ENCODE measurements around the gene NFIX.
"Not testable (repeated sequence)": the region's sequence is repeated elsewhere in the genome, so short reads cannot be mapped to it uniquely, and the experiment has no call there.

Gene NFIX

DNA sequence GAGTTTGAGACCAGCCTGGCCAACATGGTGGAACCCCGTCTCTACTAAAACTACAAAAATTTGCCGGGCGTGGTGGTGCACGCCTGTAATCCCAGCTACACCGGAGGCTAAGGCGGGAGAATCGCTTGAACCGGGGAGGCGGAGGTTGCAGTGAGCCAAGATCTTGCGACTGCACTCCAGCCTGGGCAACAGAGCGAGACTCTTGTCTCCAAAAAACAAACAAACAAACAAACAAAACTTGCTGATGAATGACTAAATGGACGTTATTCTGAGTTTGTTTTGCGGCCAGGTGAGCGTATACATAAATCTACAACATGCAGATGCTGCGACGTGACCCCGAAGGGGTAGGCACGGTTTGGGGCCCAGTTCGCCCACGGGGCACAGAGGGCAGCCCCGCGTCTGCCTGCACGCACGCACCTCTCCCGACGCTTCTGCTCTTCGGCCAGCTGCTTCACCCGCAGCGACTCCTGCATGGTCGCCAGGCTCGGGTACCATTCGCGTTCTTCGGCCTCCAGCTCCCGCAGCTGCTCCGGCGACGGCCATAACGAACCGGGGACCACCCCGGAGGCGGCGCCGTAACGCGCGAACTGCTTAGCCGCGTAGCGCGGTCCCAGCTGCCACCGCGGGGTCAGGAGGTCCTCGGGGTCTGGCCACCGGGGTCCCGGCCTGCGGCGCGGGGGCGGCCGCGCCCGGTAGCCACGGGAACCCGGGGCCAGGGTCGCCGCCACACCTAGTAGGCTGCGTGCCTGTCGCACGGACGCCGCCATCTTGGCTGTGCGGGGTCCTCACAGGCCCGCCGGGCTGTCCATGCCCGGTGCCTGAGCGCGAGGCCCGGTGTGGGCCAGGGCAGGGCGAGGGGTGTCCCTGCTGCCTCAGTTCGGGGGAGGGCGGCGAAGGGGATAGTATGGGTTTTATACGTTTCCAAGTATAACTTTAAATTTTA is 38.6 kb upstream of the NFIX start, which contains the start of gene GADD45GIP1:
GADD45GIP1 (minus strand) TSS at position 778 of the 943 bp plus-strand sequence; CDS start at position 767, 11 bp downstream.
- no peaks in the 10 kb centered on the region for H3K9me3 ChIP-seq
- H3K4me3 ChIP-seq (ENCODE audit: low read depth in 1 of 2, low read length in 1 of 2) = peak within 1 kb of the TSS; percentile 74 to 77
- H3K4me1 ChIP-seq (ENCODE audit: control insufficient read depth in 1 of 2, insufficient read depth in 1 of 2, low read depth in 1 of 2, low read length in 1 of 2) = peaks cover 15 to 25% of the 10 kb centered on the region in 2 experiments
- TF ChIP-seq, protein P1, sequence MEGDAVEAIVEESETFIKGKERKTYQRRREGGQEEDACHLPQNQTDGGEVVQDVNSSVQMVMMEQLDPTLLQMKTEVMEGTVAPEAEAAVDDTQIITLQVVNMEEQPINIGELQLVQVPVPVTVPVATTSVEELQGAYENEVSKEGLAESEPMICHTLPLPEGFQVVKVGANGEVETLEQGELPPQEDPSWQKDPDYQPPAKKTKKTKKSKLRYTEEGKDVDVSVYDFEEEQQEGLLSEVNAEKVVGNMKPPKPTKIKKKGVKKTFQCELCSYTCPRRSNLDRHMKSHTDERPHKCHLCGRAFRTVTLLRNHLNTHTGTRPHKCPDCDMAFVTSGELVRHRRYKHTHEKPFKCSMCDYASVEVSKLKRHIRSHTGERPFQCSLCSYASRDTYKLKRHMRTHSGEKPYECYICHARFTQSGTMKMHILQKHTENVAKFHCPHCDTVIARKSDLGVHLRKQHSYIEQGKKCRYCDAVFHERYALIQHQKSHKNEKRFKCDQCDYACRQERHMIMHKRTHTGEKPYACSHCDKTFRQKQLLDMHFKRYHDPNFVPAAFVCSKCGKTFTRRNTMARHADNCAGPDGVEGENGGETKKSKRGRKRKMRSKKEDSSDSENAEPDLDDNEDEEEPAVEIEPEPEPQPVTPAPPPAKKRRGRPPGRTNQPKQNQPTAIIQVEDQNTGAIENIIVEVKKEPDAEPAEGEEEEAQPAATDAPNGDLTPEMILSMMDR (IDR thresholded peaks at IDR 0.05) = no peak
- no peaks in the 10 kb centered on the region for H3K36me3 ChIP-seq
- no peaks in the 10 kb centered on the region for H3K27me3 ChIP-seq
- peak within 1 kb of the TSS; percentile 71 for H3K27ac ChIP-seq

DNA sequence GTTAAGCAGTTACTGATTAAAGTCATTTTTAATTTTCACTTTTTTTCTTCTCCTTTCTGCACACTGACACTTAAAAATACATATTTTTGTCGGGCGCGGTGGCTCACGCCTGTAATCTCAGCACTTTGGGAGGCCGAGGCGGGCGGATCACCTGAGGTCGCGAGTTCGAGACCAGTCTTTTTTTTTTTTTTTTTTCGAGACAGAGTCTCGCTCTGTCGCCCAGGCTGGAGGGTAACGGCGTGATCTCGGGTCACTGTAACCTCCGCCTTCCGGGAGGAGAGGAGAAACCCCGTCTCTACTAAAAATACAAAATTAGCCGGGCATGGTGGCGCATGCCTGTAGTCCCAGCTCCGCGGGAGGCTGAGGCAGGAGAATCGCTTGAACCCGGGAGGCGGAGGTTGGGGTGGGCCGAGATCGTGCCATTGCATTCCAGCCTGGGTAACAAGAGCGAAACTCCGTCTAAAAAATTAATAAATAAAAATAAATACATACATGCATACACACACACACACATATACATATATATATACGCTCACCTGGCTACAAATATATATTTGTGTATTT is 37.8 kb upstream of the NFIX start:
- H3K27me3 ChIP-seq, H3K36me3 ChIP-seq, H3K9me3 ChIP-seq: not testable (repeated sequence)
- H3K4me1 ChIP-seq (ENCODE audit: control insufficient read depth in 1 of 2, insufficient read depth in 1 of 2, low read depth in 1 of 2, low read length in 1 of 2) = peaks cover 15 to 25% of the 10 kb centered on the region in 2 experiments
- peak overlapping the region; percentile 71 for H3K27ac ChIP-seq
- H3K4me3 ChIP-seq (ENCODE audit: low read depth in 1 of 2, low read length in 1 of 2) = peak overlapping the region; percentile 74 to 77

DNA sequence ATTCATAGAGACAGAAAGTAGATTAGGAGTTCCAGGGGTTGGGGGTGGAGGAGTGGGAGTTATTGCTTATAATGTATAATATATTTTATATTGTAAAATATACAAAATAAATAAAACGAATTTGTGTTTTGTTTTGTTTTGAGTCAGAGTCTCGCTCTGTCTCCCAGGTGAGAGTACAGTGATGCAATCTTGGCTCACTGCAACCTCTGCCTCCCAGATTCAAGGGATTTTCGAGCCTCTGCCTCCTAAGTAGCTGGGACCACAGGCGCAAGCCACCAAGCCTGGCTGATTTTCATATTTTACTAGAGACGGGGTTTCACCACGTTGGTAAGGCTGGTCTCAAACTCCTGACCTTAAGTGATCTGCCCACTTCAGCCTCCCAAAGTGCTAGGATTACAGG is 35.8 kb upstream of the NFIX start:
- H3K27me3 ChIP-seq = no peaks in the 10 kb centered on the region
- TF ChIP-seq, protein P1 (IDR thresholded peaks at IDR 0.05) = no peak
- H3K9me3 ChIP-seq = no peaks in the 10 kb centered on the region
- no peak overlapping the region for H3K27ac ChIP-seq
- no peak overlapping the region for H3K4me3 ChIP-seq (ENCODE audit: low read depth in 1 of 2, low read length in 1 of 2)
- peaks cover 15 to 21% of the 10 kb centered on the region in 2 experiments for H3K4me1 ChIP-seq (ENCODE audit: control insufficient read depth in 1 of 2, insufficient read depth in 1 of 2, low read depth in 1 of 2, low read length in 1 of 2)
- H3K36me3 ChIP-seq = no peaks in the 10 kb centered on the region

DNA sequence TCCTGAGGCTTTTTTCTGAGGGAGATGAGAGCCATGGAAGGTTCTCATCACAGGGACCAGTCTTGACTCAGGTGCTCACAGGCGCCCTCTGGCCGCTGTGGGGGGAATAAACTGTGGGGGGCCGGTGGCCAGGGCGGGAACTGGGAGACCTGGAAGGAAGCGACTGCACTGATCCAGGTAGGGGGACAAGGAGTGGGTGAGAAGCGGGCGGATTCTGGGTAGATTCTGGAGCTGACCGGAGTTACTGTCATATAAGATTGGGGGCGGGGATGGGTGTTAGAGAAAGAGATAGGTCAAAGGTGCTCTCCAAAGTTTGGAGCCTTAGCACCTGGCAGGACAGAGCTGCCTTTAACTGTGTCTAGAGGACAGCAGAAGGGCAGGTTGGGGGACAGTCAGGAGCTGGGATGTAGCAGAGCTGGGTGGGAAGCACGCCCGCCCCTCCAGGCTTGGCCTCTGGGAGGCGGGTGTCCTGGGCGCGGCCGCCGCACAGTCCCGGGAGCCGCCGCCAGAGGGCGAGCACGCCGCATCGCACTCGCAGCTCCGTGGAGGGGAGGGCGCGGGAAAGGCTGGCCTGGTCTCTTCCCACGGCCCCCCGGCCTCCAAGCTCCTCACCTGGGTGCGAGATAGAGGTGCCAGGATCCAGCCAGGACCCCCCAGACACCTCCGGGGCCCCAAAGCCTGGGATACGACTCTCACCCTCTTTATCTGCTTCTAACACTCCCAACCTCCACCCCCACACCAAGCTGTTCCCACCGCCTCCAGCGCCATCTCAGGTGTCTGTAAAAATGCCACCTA is 30.1 kb upstream of the NFIX start:
- Histone ChIP-seq H3K9me3 (no peaks in the 10 kb centered on the region), H3K36me3 (no peaks in the 10 kb centered on the region), H3K27ac (no peak overlapping the region), H3K27me3 (no peaks in the 10 kb centered on the region), H3K4me3 (ENCODE audit: low read depth in 1 of 2, low read length in 1 of 2) (peak overlapping the region; percentile 57 to 70), H3K4me1 (ENCODE audit: control insufficient read depth in 1 of 2, insufficient read depth in 1 of 2, low read depth in 1 of 2, low read length in 1 of 2) (peaks cover 7 to 8% of the 10 kb centered on the region in 2 experiments)
- TF ChIP-seq, protein P1 (IDR thresholded peaks at IDR 0.05) = peak; percentile 95

DNA sequence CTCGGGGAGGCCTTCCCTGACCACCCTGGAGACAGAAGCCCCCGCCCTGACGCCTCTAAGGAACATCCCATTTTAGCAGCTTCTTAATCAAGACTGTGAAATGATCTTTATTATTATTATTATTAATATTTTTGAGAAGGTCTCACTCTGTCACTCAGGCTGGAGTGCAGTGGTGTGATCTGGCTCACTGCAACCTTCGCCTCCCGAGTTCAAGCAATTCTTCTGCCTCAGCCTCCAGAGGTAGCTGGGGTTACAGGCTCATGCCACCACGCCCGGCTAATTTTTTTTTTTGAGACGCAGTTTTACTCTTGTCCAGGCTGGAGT is 29.5 kb upstream of the NFIX start:
- H3K9me3 ChIP-seq = no peaks in the 10 kb centered on the region
- no peaks in the 10 kb centered on the region for H3K36me3 ChIP-seq
- TF ChIP-seq, protein P1 (IDR thresholded peaks at IDR 0.05) = no peak
- no peak overlapping the region for H3K27ac ChIP-seq
- H3K27me3 ChIP-seq = no peaks in the 10 kb centered on the region
- H3K4me1 ChIP-seq (ENCODE audit: control insufficient read depth in 1 of 2, insufficient read depth in 1 of 2, low read depth in 1 of 2, low read length in 1 of 2) = peaks cover 7 to 8% of the 10 kb centered on the region in 2 experiments
- H3K4me3 ChIP-seq (ENCODE audit: low read depth in 1 of 2, low read length in 1 of 2) = no peak overlapping the region
